ENCODE data around the gene SPATA16.
"Not testable (repeated sequence)": the region's sequence is repeated elsewhere in the genome, so short reads cannot be mapped to it uniquely, and the experiment has no call there.

SPATA16 gene

DNA sequence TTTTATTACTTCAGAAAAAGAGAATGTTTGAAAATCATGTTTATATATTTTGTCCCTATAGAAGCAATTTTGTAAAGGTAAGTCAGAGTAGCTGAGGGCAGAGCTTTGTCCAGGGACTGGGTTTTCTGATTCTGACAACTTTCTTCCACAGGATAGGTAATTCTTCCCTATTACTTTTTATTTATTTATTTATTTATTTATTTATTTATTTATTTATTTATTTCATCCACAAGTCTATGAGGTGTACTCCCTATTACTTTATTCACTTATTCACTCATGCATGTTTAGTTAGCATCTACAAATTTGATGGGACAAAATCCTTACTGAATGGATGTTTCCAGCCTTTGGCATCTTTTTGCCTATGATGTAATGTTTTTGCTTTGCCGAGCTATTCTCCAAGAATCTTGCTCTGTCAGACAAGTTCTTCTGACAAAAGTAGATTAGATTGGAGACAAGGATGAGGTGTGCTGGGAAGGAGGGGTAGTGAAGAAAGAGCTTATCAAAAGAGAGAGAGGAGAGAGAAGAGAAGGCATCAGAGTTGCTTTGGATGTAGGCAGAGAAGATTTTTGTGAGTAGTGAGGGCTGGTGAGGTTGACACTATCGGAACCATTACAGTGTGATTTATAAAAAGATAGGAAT is 119.4 kb downstream of the SPATA16 start:
- Histone ChIP-seq H3K4me3 (ENCODE audit: low read length, poor library complexity, severe bottlenecking) (no peak overlapping the region), H3K9me2 (replicated peaks; ENCODE audit: low read depth, low read length) (no peaks in the 10 kb centered on the region), H3K36me3 (ENCODE audit: insufficient read depth, low read length) (no peaks in the 10 kb centered on the region), H3K27me3 (ENCODE audit: insufficient read depth, low read length, poor library complexity, severe bottlenecking) (no peaks in the 10 kb centered on the region), H3K9ac (ENCODE audit: low read depth, low read length, poor library complexity, severe bottlenecking) (no peak overlapping the region), H3K9me3 (ENCODE audit: insufficient read depth, low read depth, low read length) (no peaks in the 10 kb centered on the region), H3K4me1 (ENCODE audit: insufficient read depth, low read length, poor library complexity, severe bottlenecking) (no peaks in the 10 kb centered on the region), H3K79me2 (ENCODE audit: insufficient read depth, low read length) (no peaks in the 10 kb centered on the region), H3F3A (ENCODE audit: low read depth) (no peaks in the 10 kb centered on the region), H2AFZ (ENCODE audit: low read length) (no peak overlapping the region), H4K20me1 (ENCODE audit: insufficient read depth, low read length, poor library complexity, severe bottlenecking) (no peaks in the 10 kb centered on the region), H3K4me2 (ENCODE audit: low read depth, low read length, poor library complexity, severe bottlenecking) (no peak overlapping the region)
- no peak for TF ChIP-seq EZH2phosphoT487 (IDR thresholded peaks at IDR 0.05; ENCODE audit: borderline replicate concordance)
- TF ChIP-seq, protein P1, sequence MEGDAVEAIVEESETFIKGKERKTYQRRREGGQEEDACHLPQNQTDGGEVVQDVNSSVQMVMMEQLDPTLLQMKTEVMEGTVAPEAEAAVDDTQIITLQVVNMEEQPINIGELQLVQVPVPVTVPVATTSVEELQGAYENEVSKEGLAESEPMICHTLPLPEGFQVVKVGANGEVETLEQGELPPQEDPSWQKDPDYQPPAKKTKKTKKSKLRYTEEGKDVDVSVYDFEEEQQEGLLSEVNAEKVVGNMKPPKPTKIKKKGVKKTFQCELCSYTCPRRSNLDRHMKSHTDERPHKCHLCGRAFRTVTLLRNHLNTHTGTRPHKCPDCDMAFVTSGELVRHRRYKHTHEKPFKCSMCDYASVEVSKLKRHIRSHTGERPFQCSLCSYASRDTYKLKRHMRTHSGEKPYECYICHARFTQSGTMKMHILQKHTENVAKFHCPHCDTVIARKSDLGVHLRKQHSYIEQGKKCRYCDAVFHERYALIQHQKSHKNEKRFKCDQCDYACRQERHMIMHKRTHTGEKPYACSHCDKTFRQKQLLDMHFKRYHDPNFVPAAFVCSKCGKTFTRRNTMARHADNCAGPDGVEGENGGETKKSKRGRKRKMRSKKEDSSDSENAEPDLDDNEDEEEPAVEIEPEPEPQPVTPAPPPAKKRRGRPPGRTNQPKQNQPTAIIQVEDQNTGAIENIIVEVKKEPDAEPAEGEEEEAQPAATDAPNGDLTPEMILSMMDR (conservative IDR thresholded peaks at IDR 0.05; ENCODE audit: low read length), result no peak

DNA sequence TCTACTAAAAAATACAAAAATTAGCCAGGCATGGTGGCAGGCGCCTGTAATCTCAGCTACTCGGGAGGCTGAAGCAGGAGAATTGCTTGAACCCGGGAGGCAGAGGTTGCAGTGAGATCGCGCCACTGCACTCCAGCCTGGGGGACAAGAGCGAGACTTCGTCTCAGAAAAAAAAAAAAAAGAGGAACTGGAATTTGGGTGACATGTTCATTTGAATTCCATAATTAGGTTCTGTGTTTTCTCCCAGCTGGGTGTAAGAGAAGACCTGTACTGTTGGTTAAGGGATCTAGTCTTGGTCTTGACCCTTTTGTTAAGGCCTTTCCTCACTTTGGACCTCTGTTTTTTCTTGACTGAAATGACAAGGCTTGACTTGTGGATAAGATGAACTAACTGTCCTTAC is 120.9 kb downstream of the SPATA16 start:
- H3K4me2 ChIP-seq (ENCODE audit: low read depth, low read length, poor library complexity, severe bottlenecking); H3K9me2 ChIP-seq (replicated peaks; ENCODE audit: low read depth, low read length); H3K4me1 ChIP-seq (ENCODE audit: insufficient read depth, low read length, poor library complexity, severe bottlenecking); H4K20me1 ChIP-seq (ENCODE audit: insufficient read depth, low read length, poor library complexity, severe bottlenecking); H3K9me3 ChIP-seq (ENCODE audit: insufficient read depth, low read depth, low read length); H3K4me3 ChIP-seq (ENCODE audit: low read length, poor library complexity, severe bottlenecking); H2AFZ ChIP-seq (ENCODE audit: low read length); H3K36me3 ChIP-seq (ENCODE audit: insufficient read depth, low read length); H3K79me2 ChIP-seq (ENCODE audit: insufficient read depth, low read length); H3K9ac ChIP-seq (ENCODE audit: low read depth, low read length, poor library complexity, severe bottlenecking); H3K27me3 ChIP-seq (ENCODE audit: insufficient read depth, low read length, poor library complexity, severe bottlenecking); H3F3A ChIP-seq (ENCODE audit: low read depth): not testable (repeated sequence)

DNA sequence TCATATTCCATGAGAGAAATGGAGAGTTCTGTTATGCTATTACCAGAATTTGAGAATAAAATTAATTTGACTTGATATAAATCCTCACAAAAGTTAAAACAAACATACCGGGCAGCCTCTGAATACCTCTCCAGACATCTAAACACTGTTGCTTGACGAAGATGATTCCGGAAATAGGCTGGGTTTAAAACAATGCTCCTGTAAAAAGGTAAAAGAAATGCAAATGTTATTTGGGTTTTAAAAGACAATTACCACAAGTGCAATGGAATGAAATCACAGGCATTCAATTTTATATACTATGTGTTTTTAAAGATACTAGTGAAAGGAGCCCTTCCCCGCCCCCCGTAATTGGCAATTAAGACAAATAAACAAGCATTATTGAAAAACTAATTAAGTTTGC is 121.7 kb downstream of the SPATA16 start:
- Histone ChIP-seq H3K4me1 (ENCODE audit: insufficient read depth, low read length, poor library complexity, severe bottlenecking) (no peaks in the 10 kb centered on the region), H2AFZ (ENCODE audit: low read length) (no peak overlapping the region), H3K9me2 (replicated peaks; ENCODE audit: low read depth, low read length) (no peaks in the 10 kb centered on the region), H3K27me3 (ENCODE audit: insufficient read depth, low read length, poor library complexity, severe bottlenecking) (no peaks in the 10 kb centered on the region), H3K79me2 (ENCODE audit: insufficient read depth, low read length) (no peaks in the 10 kb centered on the region), H3K9ac (ENCODE audit: low read depth, low read length, poor library complexity, severe bottlenecking) (no peak overlapping the region), H3K4me2 (ENCODE audit: low read depth, low read length, poor library complexity, severe bottlenecking) (no peak overlapping the region), H3K4me3 (ENCODE audit: low read length, poor library complexity, severe bottlenecking) (no peak overlapping the region), H3K9me3 (ENCODE audit: insufficient read depth, low read depth, low read length) (no peaks in the 10 kb centered on the region), H3K36me3 (ENCODE audit: insufficient read depth, low read length) (no peaks in the 10 kb centered on the region), H4K20me1 (ENCODE audit: insufficient read depth, low read length, poor library complexity, severe bottlenecking) (no peaks in the 10 kb centered on the region), H3F3A (ENCODE audit: low read depth) (no peaks in the 10 kb centered on the region)
- TF ChIP-seq EZH2phosphoT487 (IDR thresholded peaks at IDR 0.05; ENCODE audit: borderline replicate concordance), result no peak
- TF ChIP-seq, protein P1 (conservative IDR thresholded peaks at IDR 0.05; ENCODE audit: low read length), result no peak

DNA sequence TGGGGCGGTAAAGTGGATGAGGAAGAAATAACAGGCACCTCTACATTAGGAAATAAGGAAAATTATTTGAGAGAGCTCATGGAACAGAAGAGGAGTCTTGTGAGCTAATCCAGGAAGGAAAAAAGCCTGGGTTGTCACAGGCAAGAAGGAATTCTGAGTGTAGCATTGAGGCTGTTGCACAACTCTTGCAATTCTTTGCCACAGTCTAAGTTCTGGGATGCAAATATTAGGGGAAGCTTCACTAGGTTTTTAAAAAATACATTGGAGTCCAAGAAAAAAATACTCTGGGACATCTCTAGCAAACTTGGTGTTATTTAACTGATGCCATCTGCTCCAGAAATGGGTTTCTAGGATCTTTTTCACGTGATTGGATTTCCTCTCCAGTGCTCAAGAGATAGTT is 122.3 kb downstream of the SPATA16 start:
- no peaks in the 10 kb centered on the region for H3K9me3 ChIP-seq (ENCODE audit: insufficient read depth, low read depth, low read length)
- TF ChIP-seq EZH2phosphoT487 (IDR thresholded peaks at IDR 0.05; ENCODE audit: borderline replicate concordance), result no peak
- TF ChIP-seq, protein P1 (conservative IDR thresholded peaks at IDR 0.05; ENCODE audit: low read length), result no peak
- no peaks in the 10 kb centered on the region for H3K36me3 ChIP-seq (ENCODE audit: insufficient read depth, low read length)
- H3K9me2 ChIP-seq (replicated peaks; ENCODE audit: low read depth, low read length), result no peaks in the 10 kb centered on the region
- H4K20me1 ChIP-seq (ENCODE audit: insufficient read depth, low read length, poor library complexity, severe bottlenecking), result no peaks in the 10 kb centered on the region
- H3K4me1 ChIP-seq (ENCODE audit: insufficient read depth, low read length, poor library complexity, severe bottlenecking), result no peaks in the 10 kb centered on the region
- H3F3A ChIP-seq (ENCODE audit: low read depth), result no peaks in the 10 kb centered on the region
- no peaks in the 10 kb centered on the region for H3K79me2 ChIP-seq (ENCODE audit: insufficient read depth, low read length)
- no peaks in the 10 kb centered on the region for H3K27me3 ChIP-seq (ENCODE audit: insufficient read depth, low read length, poor library complexity, severe bottlenecking)
- H3K4me3 ChIP-seq (ENCODE audit: low read length, poor library complexity, severe bottlenecking), result no peak overlapping the region
- H3K4me2 ChIP-seq (ENCODE audit: low read depth, low read length, poor library complexity, severe bottlenecking), result no peak overlapping the region
- no peak overlapping the region for H3K9ac ChIP-seq (ENCODE audit: low read depth, low read length, poor library complexity, severe bottlenecking)
- H2AFZ ChIP-seq (ENCODE audit: low read length), result no peak overlapping the region

Measured in Loucy (cell line).